Trophoblast cell (in vitro differentiated cells and primary cell): ENCODE data around the gene SMG7. TPM values are rescaled to one million over a fixed set of nuclear protein-coding genes. Genes with fewer than 3 reads are reported as not detected.
A peak's percentile ranks its signal among the peaks of the same experiment; 100 is the strongest.
"Not testable (repeated sequence)": the region's sequence is repeated elsewhere in the genome, so short reads cannot be mapped to it uniquely, and the experiment has no call there.

Experiments used
- DNase-seq, 2 donors: peaks; one replicate each; pipeline ENCODE4 v3.0.0-alpha.2; 2016
- H2AFZ ChIP-seq: 2 replicates; pipeline ENCODE4 v1.6.1; 2013; ENCODE audit warnings: low read length, moderate library complexity, mild to moderate bottlenecking; ENCODE audit not compliant: insufficient read depth, poor library complexity
- H2AK5ac ChIP-seq: 2 replicates; pipeline ENCODE4 v1.6.1; 2013; ENCODE audit warnings: mild to moderate bottlenecking, low read length
- H2BK120ac ChIP-seq: 2 replicates; pipeline ENCODE4 v1.6.1; 2013; ENCODE audit warnings: low read length, mild to moderate bottlenecking, moderate library complexity; ENCODE audit not compliant: insufficient read depth, poor library complexity
- H2BK12ac ChIP-seq: 2 replicates; pipeline ENCODE4 v1.6.1; 2013; ENCODE audit warnings: mild to moderate bottlenecking, low read length, moderate library complexity
- H2BK5ac ChIP-seq: 2 replicates; pipeline ENCODE4 v1.6.1; 2013; ENCODE audit warnings: low read length, low read depth, moderate library complexity, mild to moderate bottlenecking; ENCODE audit not compliant: poor library complexity
- H3K14ac ChIP-seq: 2 replicates; pipeline ENCODE4 v1.6.1; 2013; ENCODE audit warnings: mild to moderate bottlenecking, low read length
- H3K18ac ChIP-seq: 2 replicates; pipeline ENCODE4 v1.6.1; 2013; ENCODE audit warnings: mild to moderate bottlenecking, low read length
- H3K23ac ChIP-seq: 2 replicates; pipeline ENCODE4 v1.6.1; 2013; ENCODE audit warnings: low read length
- H3K27ac ChIP-seq: 2 replicates; pipeline ENCODE4 v1.5.1; 2013; ENCODE audit warnings: low read depth, mild to moderate bottlenecking, inconsistent platforms, low read length, moderate library complexity
- H3K27me3 ChIP-seq: 2 replicates; pipeline ENCODE4 v1.6.1; 2013; ENCODE audit warnings: inconsistent platforms, mild to moderate bottlenecking, low read length, moderate library complexity; ENCODE audit not compliant: insufficient read depth
- H3K36me3 ChIP-seq, 2 experiments: 1 replicate in 1 of 2; 2 replicates in 1 of 2; pipeline ENCODE4 v1.6.1; 2013; ENCODE audit warnings: low read length in 2 of 2, mild to moderate bottlenecking in 2 of 2, moderate library complexity in 1 of 2; ENCODE audit not compliant: insufficient read depth in 2 of 2, control insufficient read depth in 1 of 2
- H3K4ac ChIP-seq: 2 replicates; pipeline ENCODE4 v1.6.1; 2013; ENCODE audit warnings: low read depth, mild to moderate bottlenecking, low read length, moderate library complexity
- H3K4me1 ChIP-seq, 2 experiments: 1 replicate in 1 of 2; 2 replicates in 1 of 2; pipeline ENCODE4 v1.6.1; 2013; ENCODE audit warnings: low read length in 2 of 2, mild to moderate bottlenecking in 2 of 2, moderate library complexity in 1 of 2; ENCODE audit not compliant: insufficient read depth in 2 of 2, control insufficient read depth in 1 of 2
- H3K4me2 ChIP-seq: 2 replicates; pipeline ENCODE4 v1.6.1; 2013; ENCODE audit warnings: inconsistent platforms, mild to moderate bottlenecking, low read length, moderate library complexity
- H3K4me3 ChIP-seq: 2 replicates; pipeline ENCODE4 v1.5.1; 2013; ENCODE audit warnings: mild to moderate bottlenecking, low read depth, low read length, inconsistent platforms
- H3K79me1 ChIP-seq: one replicate; pipeline ENCODE4 v1.6.1; 2013; ENCODE audit warnings: low read length
- H3K79me2 ChIP-seq: 2 replicates; pipeline ENCODE4 v1.6.1; 2013; ENCODE audit warnings: low read length, mild to moderate bottlenecking; ENCODE audit not compliant: control insufficient read depth, insufficient read depth, poor library complexity
- H3K9ac ChIP-seq: 2 replicates; pipeline ENCODE4 v1.6.1; 2013; ENCODE audit warnings: mild to moderate bottlenecking, low read length
- H3K9me3 ChIP-seq: 2 replicates; pipeline ENCODE4 v1.6.1; 2013; ENCODE audit warnings: low read depth, mild to moderate bottlenecking, control low read depth, inconsistent platforms, low read length; ENCODE audit not compliant: insufficient read depth
- H4K12ac ChIP-seq: 2 replicates; pipeline ENCODE4 v1.6.1; 2013; ENCODE audit warnings: low read depth, mild to moderate bottlenecking, low read length, moderate library complexity
- H4K8ac ChIP-seq: 2 replicates; pipeline ENCODE4 v1.6.1; 2013; ENCODE audit warnings: low read depth, mild to moderate bottlenecking, low read length, moderate library complexity
- H4K91ac ChIP-seq: one replicate; pipeline ENCODE4 v1.6.1; 2013; ENCODE audit warnings: low read depth, mild to moderate bottlenecking, low read length, moderate library complexity
- WGBS: extraction: QIAGEN DNeasy Blood & Tissue Kit; methylation state at CpG from one replicate; pipeline ENCODE4 v1.1.7; 2013; ENCODE audit warnings: missing lambda C conversion rate; ENCODE audit not compliant: insufficient read length, insufficient coverage; ENCODE audit errors: extremely low coverage; 5-methylcytosine and 5-hydroxymethylcytosine counted together
- polyA plus RNA-seq: library from polyadenylated mRNA; stranded (reverse); fragments of 200-250 nt; gene quantifications from 2 replicates; pipeline ENCODE4 v1.2.3, GENCODE V29; 2013

Gene SMG7, protein sequence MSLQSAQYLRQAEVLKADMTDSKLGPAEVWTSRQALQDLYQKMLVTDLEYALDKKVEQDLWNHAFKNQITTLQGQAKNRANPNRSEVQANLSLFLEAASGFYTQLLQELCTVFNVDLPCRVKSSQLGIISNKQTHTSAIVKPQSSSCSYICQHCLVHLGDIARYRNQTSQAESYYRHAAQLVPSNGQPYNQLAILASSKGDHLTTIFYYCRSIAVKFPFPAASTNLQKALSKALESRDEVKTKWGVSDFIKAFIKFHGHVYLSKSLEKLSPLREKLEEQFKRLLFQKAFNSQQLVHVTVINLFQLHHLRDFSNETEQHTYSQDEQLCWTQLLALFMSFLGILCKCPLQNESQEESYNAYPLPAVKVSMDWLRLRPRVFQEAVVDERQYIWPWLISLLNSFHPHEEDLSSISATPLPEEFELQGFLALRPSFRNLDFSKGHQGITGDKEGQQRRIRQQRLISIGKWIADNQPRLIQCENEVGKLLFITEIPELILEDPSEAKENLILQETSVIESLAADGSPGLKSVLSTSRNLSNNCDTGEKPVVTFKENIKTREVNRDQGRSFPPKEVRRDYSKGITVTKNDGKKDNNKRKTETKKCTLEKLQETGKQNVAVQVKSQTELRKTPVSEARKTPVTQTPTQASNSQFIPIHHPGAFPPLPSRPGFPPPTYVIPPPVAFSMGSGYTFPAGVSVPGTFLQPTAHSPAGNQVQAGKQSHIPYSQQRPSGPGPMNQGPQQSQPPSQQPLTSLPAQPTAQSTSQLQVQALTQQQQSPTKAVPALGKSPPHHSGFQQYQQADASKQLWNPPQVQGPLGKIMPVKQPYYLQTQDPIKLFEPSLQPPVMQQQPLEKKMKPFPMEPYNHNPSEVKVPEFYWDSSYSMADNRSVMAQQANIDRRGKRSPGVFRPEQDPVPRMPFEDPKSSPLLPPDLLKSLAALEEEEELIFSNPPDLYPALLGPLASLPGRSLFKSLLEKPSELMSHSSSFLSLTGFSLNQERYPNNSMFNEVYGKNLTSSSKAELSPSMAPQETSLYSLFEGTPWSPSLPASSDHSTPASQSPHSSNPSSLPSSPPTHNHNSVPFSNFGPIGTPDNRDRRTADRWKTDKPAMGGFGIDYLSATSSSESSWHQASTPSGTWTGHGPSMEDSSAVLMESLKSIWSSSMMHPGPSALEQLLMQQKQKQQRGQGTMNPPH
- polyA plus RNA-seq, result 104 and 105 TPM in 2 replicates

DNA sequence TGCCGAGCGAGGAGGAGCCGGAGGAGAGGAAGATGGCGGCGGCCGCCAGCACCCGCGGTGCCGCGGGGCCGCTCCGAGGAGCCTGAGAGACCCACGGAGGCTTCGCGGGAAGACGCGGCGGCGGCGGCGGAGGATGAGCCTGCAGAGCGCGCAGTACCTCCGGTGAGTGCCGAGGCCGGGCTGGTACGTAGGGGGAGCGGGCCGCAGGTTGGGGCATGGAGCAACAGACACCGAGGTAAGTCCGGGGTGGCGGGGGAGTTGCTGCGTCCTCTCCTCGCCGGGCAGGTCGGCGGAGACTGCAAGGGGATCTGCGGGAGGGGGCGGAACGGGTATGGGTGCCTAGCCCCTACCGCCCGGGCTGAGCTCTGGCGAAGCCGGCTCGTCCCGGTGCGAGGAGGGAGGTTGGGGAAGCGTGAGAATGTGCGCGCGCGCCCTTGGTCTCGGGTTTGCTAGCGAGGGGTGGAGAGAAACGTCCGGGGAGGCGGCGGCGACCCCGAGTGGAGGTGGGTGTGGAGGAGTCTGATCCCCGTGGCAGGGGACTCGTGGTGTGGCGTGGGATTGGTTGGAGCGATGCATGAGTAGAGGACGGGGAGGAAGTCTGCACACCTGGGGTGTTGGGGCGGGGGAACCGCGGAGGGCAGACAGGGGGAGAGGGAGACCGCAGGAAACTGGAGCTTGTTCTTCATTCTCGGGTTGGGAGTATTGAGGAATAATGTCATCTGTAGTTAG is at the start of gene SMG7:
Gene SMG7, plus strand, starts transcription at position 12 of the 729 bp plus-strand sequence. Its CDS starts 122 bp downstream, at position 134.
- Histone ChIP-seq H3K4ac (peak within 1 kb of the TSS; percentile 99), H3K36me3 (no peaks in the 10 kb centered on the region), H3K4me1 (peaks cover 1 to 2% of the 10 kb centered on the region in 2 experiments), H3K9me3 (no peaks in the 10 kb centered on the region), H3K4me3 (peak within 1 kb of the TSS; percentile 100), H2BK12ac (peak within 1 kb of the TSS; percentile 78), H4K8ac (peak within 1 kb of the TSS; percentile 99), H3K23ac (no peak within 1 kb of the TSS), H3K27ac (peak within 1 kb of the TSS; percentile 99), H3K27me3 (no peaks in the 10 kb centered on the region), H2AK5ac (peak within 1 kb of the TSS; percentile 97), H3K79me2 (peaks cover 14% of the 10 kb centered on the region), H3K79me1 (peaks cover 15% of the 10 kb centered on the region), H2BK120ac (peak within 1 kb of the TSS; percentile 99), H3K4me2 (peak within 1 kb of the TSS; percentile 90), H4K12ac (peak within 1 kb of the TSS; percentile 97), H4K91ac (peak within 1 kb of the TSS; percentile 100), H3K9ac (peak within 1 kb of the TSS; percentile 99), H3K18ac (peak within 1 kb of the TSS; percentile 100), H2BK5ac (peak within 1 kb of the TSS; percentile 100), H2AFZ (peak within 1 kb of the TSS; percentile 99), H3K14ac (peak within 1 kb of the TSS; percentile 100)
- no CpG with 5 or more reads among the region's 70 CpGs for WGBS
- DNase-seq, result peak; percentile 9 to 43

GRCh38 chr1:183423541-183423940 is 48.8 kb upstream of the SMG7 start:
- H2BK120ac ChIP-seq, result no peak overlapping the region
- no peaks in the 10 kb centered on the region for H3K4me1 ChIP-seq
- no peak overlapping the region for H4K8ac ChIP-seq
- no peak overlapping the region for H4K91ac ChIP-seq
- peak in 1 of 2 donors; percentile 7 for DNase-seq
- no peak overlapping the region for H3K4ac ChIP-seq
- no peak overlapping the region for H3K27ac ChIP-seq
- H2AK5ac ChIP-seq, result no peak overlapping the region
- no peaks in the 10 kb centered on the region for H3K79me1 ChIP-seq
- peaks cover 1% of the 10 kb centered on the region for H3K9me3 ChIP-seq
- H3K23ac ChIP-seq, result no peak overlapping the region
- H3K4me2 ChIP-seq, result no peak overlapping the region
- no peak overlapping the region for H2BK5ac ChIP-seq
- no peaks in the 10 kb centered on the region for H3K27me3 ChIP-seq
- H4K12ac ChIP-seq, result no peak overlapping the region
- no peak overlapping the region for H3K4me3 ChIP-seq
- WGBS, result no CpG with 5 or more reads among the region's 1 CpG
- no peak overlapping the region for H3K14ac ChIP-seq
- no peak overlapping the region for H2BK12ac ChIP-seq
- H2AFZ ChIP-seq, result no peak overlapping the region
- H3K36me3 ChIP-seq, result no peaks in the 10 kb centered on the region
- no peak overlapping the region for H3K9ac ChIP-seq
- H3K79me2 ChIP-seq, result no peaks in the 10 kb centered on the region
- H3K18ac ChIP-seq, result no peak overlapping the region

- no peak overlapping the region for H3K14ac ChIP-seq
- H3K79me2 ChIP-seq, result no peaks in the 10 kb centered on the region
- no peak overlapping the region for H4K91ac ChIP-seq
- H3K27ac ChIP-seq, result no peak overlapping the region
- no peak overlapping the region for H2BK12ac ChIP-seq
- H2AK5ac ChIP-seq, result no peak overlapping the region
- no peak overlapping the region for H3K4me3 ChIP-seq
- no peak overlapping the region for H3K4ac ChIP-seq
- H3K4me2 ChIP-seq, result no peak overlapping the region
- no peak overlapping the region for H4K12ac ChIP-seq
- H3K36me3 ChIP-seq, result no peaks in the 10 kb centered on the region
- H3K4me1 ChIP-seq, result no peaks in the 10 kb centered on the region
- DNase-seq, result peak in 1 of 2 donors; percentile 57
- H3K27me3 ChIP-seq, result no peaks in the 10 kb centered on the region
- H3K79me1 ChIP-seq, result no peaks in the 10 kb centered on the region
- no peak overlapping the region for H2AFZ ChIP-seq
- H2BK5ac ChIP-seq, result no peak overlapping the region
- H3K18ac ChIP-seq, result no peak overlapping the region
- H4K8ac ChIP-seq, result no peak overlapping the region
- no peak overlapping the region for H3K23ac ChIP-seq
- H3K9me3 ChIP-seq, result peaks cover 1% of the 10 kb centered on the region
- no peak overlapping the region for H3K9ac ChIP-seq
- no peak overlapping the region for H2BK120ac ChIP-seq
Measured at GRCh38 chr1:183424691-183425090, 47.6 kb upstream of the SMG7 start.

- not testable (repeated sequence) for H3K27me3 ChIP-seq, H3K36me3 ChIP-seq, H2AK5ac ChIP-seq, H4K8ac ChIP-seq, H2BK12ac ChIP-seq, H3K4me3 ChIP-seq, H2BK120ac ChIP-seq, H3K79me2 ChIP-seq, H3K23ac ChIP-seq, DNase-seq, H4K91ac ChIP-seq, H2BK5ac ChIP-seq, H4K12ac ChIP-seq, H3K18ac ChIP-seq, H3K27ac ChIP-seq, H2AFZ ChIP-seq, H3K79me1 ChIP-seq, H3K9ac ChIP-seq, H3K9me3 ChIP-seq, H3K4me1 ChIP-seq, H3K14ac ChIP-seq, H3K4me2 ChIP-seq, H3K4ac ChIP-seq
- WGBS, result no CpG with 5 or more reads among the region's 3 CpGs
Measured at GRCh38 chr1:183427591-183427990, 44.7 kb upstream of the SMG7 start.
